Pancreas (tissue), 10 donors: ENCODE measurements around the gene PIMREG. TPM values are rescaled to one million over a fixed set of nuclear protein-coding genes. Genes with fewer than 3 reads are reported as not detected.
A peak's percentile ranks its signal among the peaks of the same experiment; 100 is the strongest.

ENCODE experiments used
- ATAC-seq, 4 donors: fragments of 200-7000 bp; cut with Tn5 transposase; one replicate each; pipeline versions ENCODE4 v1.8.0 to v1.9.1; 2020; ENCODE audit warnings: mild to moderate bottlenecking in 4 of 4, moderate library complexity in 4 of 4
- DNase-seq, 6 donors: peaks; one replicate each; pipeline ENCODE4 v3.0.0-alpha.2; 2020
- FAIRE-seq: peaks from 2 replicates; lab custom pipeline; 2012; peaks lifted over from hg19 to GRCh38; lab: Jason Lieb, UNC
- H3K27ac ChIP-seq, 4 donors: fragments of 200-600 bp; sonication (generic); 1 replicate in 3 of 4; 2 replicates in 1 of 4; pipeline versions ENCODE4 v1.5.0 to v1.8.0; 2020
- H3K27me3 ChIP-seq, 4 donors: fragments of 200-600 bp; one replicate each; pipeline ENCODE4 v1.8.0; 2021
- H3K36me3 ChIP-seq, 3 donors: fragments of 200-600 bp; sonication (generic) in 1 of 3; one replicate each; pipeline versions ENCODE4 v1.5.0 to v1.8.0; 2020 to 2021
- H3K4me1 ChIP-seq, 3 donors: fragments of 200-600 bp; one replicate each; pipeline ENCODE4 v1.8.0; 2021
- H3K4me3 ChIP-seq, 4 donors: fragments of 200-600 bp; sonication (generic) in 2 of 4; one replicate each; pipeline versions ENCODE4 v1.5.0 to v1.8.0; 2020 to 2021
- H3K9me3 ChIP-seq, 4 donors: fragments of 200-600 bp; one replicate each; pipeline ENCODE4 v1.8.0; 2021
- CTCF ChIP-seq, 4 donors: fragments of 200-600 bp; sonication (generic) in 3 of 4; IDR thresholded peaks; one replicate each; pipeline versions ENCODE4 v1.5.0 to v1.8.0; 2021; ENCODE audit warnings: antibody characterized with exemption in 4 of 4
- WGBS, 2 donors: extraction: QIAGEN DNeasy Blood & Tissue Kit; methylation state at CpG; one replicate each; pipeline ENCODE4 v1.1.7; 2013; 5-methylcytosine and 5-hydroxymethylcytosine counted together
- intact Hi-C, 3 donors: fragments of 100-400 bp; cut with DNase I; formaldehyde crosslinking; loops; one replicate each; pipeline versions ENCODE4 v1.11.1 to v1.14.2; 2022
- polyA plus RNA-seq, 2 donors: library from polyadenylated mRNA; stranded (reverse); fragments of 200-250 nt; gene quantifications; one replicate each; pipeline ENCODE4 v1.2.3, GENCODE V29; 2013
- total RNA-seq, 6 donors: library from RNA; stranded (reverse); fragmentation: NEBNext Ultra II Directional in 4 of 6; extraction: Animal tissue kit (Norgen Biotek cat#: 25700) in 4 of 6; gene quantifications; one replicate each; pipeline versions ENCODE4 v1.2.1 to v1.2.4, GENCODE V29; 2021 to 2023
- donor health status: healthy with polysubstance abuse.
- donor health status: DM: no; HTN: no; CAD: no; lungs with moderate emphysema.
- donor health status: DM: no; HTN: no; CAD: no.
- donor health status: control.
- donor health status: control.
- donor health status: Bipolar disorder and iron deficiency.
- donor health status: DM: yes; HTN: yes; CAD: no.
- donor health status: DM: no; HTN: no; CAD: no.
- donor health status: DM: no; HTN: no; CAD: no.
- donor health status: DM: yes; HTN: yes; CAD: no.

The PIMREG gene
- total and polyA plus RNA-seq, 8 donors, result 0.09 to 0.50 (median 0.14) TPM; not detected in 4

DNA sequence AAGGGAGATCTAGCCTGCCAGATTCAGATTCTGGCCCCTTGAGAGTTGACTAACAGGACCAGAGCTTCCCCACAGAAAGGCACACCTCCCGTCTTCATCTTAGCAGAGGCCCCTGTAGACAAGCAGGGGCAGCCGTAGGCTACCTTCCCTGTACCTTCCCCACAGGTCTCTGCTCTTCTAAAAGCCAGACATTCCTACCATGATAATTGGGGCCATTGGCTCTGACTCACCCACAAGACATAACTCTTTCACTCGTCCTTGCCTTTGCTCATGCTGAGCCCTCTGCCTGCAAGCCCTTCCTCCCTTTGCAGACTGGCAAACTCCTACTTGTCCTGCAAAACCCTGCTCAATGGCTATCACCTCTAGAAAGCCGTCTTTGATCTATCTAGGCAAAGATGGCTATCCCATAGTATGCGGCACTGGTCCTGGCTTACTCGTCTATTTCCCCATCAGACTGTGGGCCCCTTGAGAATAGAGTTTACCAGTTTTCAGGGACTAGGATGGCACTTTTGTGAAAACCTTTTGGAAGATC lies 43.8 kb downstream of the PIMREG start:
- H3K36me3 ChIP-seq, result no peaks in the 10 kb centered on the region
- no peak overlapping the region for H3K4me3 ChIP-seq
- DNase-seq (no peak), FAIRE-seq (no peak), ATAC-seq (no peak)
- no peaks in the 10 kb centered on the region for H3K27me3 ChIP-seq
- no peak overlapping the region for H3K27ac ChIP-seq
- no peak for TF ChIP-seq CTCF (IDR thresholded peaks at IDR 0.05)
- H3K4me1 ChIP-seq, result no peaks in the 10 kb centered on the region
- WGBS, 2 donors, result 71 to 91% methylated on average over 6 of the region's 6 CpGs
- no peaks in the 10 kb centered on the region for H3K9me3 ChIP-seq
- intact Hi-C loops, result no loop called here

GRCh38 chr17:6489016-6489550 lies 44.8 kb downstream of the PIMREG start:
- ATAC-seq, result no peak
- Histone ChIP-seq H3K4me1 (no peaks in the 10 kb centered on the region), H3K4me3 (no peak overlapping the region), H3K27ac (no peak overlapping the region), H3K9me3 (no peaks in the 10 kb centered on the region), H3K36me3 (no peaks in the 10 kb centered on the region), H3K27me3 (no peaks in the 10 kb centered on the region)
- peak in 1 of 6 donors; percentile 1 for DNase-seq
- intact Hi-C loops, result no loop called here
- WGBS, 2 donors, result 70 to 81% methylated on average over 6 of the region's 6 CpGs
- TF ChIP-seq CTCF (IDR thresholded peaks at IDR 0.05), result no peak
- FAIRE-seq, result no peak

DNA sequence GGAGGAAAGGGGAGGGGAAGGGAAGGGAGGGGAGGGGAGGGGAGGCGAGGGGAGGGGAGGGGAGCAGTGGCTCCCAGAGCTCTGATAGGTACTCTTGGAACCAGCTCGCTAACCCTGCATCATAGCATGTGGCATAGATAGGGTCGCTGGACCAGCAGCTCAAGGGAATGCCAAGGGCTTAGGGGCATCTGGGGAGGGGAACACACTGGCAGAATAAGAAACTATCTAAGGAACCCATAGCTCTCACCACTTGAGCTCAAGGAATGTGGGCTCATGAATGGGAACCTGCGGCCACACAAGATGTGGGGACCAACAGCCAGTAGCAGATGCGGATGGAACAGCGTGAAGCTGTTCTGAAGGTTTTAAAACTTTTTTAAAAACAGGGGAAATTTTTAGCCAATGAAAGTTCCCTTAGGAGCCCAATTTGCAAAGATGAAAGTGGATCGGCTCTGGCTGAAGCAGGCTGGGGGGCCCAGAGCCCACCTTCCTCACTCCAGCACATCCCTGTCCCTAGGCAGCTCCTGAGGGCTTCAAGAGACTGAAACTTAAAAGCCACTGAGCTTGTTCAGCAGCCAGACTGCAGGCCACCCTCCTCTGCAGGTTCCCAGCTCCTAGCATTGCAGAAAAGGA lies 46.9 kb downstream of the PIMREG start:
- 76 to 85% methylated on average over 7 of the region's 7 CpGs for WGBS, 2 donors
- Histone ChIP-seq H3K9me3 (no peaks in the 10 kb centered on the region), H3K4me3 (no peak overlapping the region), H3K4me1 (no peaks in the 10 kb centered on the region), H3K27ac (no peak overlapping the region), H3K36me3 (no peaks in the 10 kb centered on the region), H3K27me3 (no peaks in the 10 kb centered on the region)
- FAIRE-seq, result no peak
- no peak for TF ChIP-seq CTCF (IDR thresholded peaks at IDR 0.05)
- intact Hi-C loops, result no loop called here
- ATAC-seq, result no peak
- no peak for DNase-seq

GRCh38 chr17:6492892-6493674 lies 48.8 kb downstream of the PIMREG start:
- no peaks in the 10 kb centered on the region for H3K9me3 ChIP-seq
- no peak overlapping the region for H3K27ac ChIP-seq
- DNase-seq, result peak in 1 of 6 donors; percentile 23
- ATAC-seq, result no peak
- H3K27me3 ChIP-seq, result no peaks in the 10 kb centered on the region
- no peak for TF ChIP-seq CTCF (IDR thresholded peaks at IDR 0.05)
- no peaks in the 10 kb centered on the region for H3K36me3 ChIP-seq
- H3K4me1 ChIP-seq, result no peaks in the 10 kb centered on the region
- WGBS, 2 donors, result 63 to 64% methylated on average over 4 of the region's 4 CpGs
- H3K4me3 ChIP-seq, result no peak overlapping the region
- FAIRE-seq, result no peak
- intact Hi-C loops, result no loop called here
